Cardiac muscle cell (in vitro differentiated cells and primary cell): ENCODE data around the gene ADGRD1. TPM values are rescaled to one million over a fixed set of nuclear protein-coding genes. Genes with fewer than 3 reads are reported as not detected.

ENCODE experiments used
- DNase-seq, 2 donors: peaks; one replicate each; pipeline versions ENCODE4 v3.0.0 to v3.0.0-alpha.2; 2010 to 2017; ENCODE audit warnings: low read depth in 1 of 2, low spot score in 1 of 2
- H3K27ac ChIP-seq: fragments of 200-600 bp; sonication (generic); 2 replicates; pipeline ENCODE4 v1.5.1; 2016
- H3K27me3 ChIP-seq: fragments of 200-600 bp; sonication (generic); 2 replicates; pipeline ENCODE4 v1.6.0; 2016; ENCODE audit warnings: control low read depth
- H3K36me3 ChIP-seq: fragments of 200-600 bp; sonication (generic); 2 replicates; pipeline ENCODE4 v1.5.1; 2016; ENCODE audit warnings: control low read depth
- H3K4me1 ChIP-seq: fragments of 200-600 bp; sonication (generic); 2 replicates; pipeline ENCODE4 v1.8.1; 2017; ENCODE audit warnings: low read depth, mild to moderate bottlenecking, mixed run types
- H3K4me3 ChIP-seq: fragments of 200-600 bp; sonication (generic); 2 replicates; pipeline ENCODE4 v1.5.1; 2016; ENCODE audit warnings: mild to moderate bottlenecking
- H3K9me3 ChIP-seq: fragments of 200-600 bp; sonication (generic); 2 replicates; pipeline ENCODE4 v1.5.1; 2017; ENCODE audit warnings: low read depth, mild to moderate bottlenecking, control low read depth
- polyA plus RNA-seq: library from polyadenylated mRNA; unstranded; fragments of >200 nt; fragmentation: Nextera tagmentation; extraction: Ambion mirVana; gene quantifications from 2 replicates; pipeline ENCODE4 v1.2.1, GENCODE V29; 2016
- total RNA-seq: library from RNA; depleted of rRNA; stranded (reverse); fragments of >200 nt; gene quantifications from 2 replicates; pipeline ENCODE4 v1.2.3, GENCODE V29; 2016
- TF ChIP-seq, protein P1 (sequence below): IDR thresholded peaks from 2 replicates; pipeline ENCODE4 v1.5.1; 2012; ENCODE audit warnings: low read depth, mild to moderate bottlenecking, low read length

Gene ADGRD1
- total and polyA plus RNA-seq, 2 experiments from 2014 or later: 66.6 to 74.0 TPM

DNA sequence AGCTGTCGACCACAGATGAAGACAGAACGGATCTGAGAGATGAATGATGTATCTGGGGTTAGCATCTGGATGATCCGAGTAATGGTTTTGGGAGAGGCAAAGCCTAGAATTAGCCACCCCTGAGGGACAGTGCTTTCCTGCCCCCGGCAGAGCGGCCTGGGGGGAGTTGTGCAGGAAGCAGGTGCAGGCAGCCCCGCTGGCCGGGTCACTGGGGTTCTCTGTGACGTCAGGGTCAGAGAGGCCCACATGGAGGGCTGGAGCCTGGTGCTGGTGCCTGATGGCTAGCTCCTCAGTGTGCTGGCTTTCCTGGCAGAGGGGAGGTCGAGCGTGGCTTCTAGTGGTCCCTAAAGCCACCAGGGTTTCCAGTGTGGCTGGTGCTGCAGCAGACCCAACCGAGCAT lies 70.3 kb downstream of the ADGRD1 start:
- no peak overlapping the region for H3K27ac ChIP-seq
- no peak overlapping the region for H3K4me3 ChIP-seq
- H3K36me3 ChIP-seq: peaks cover 13% of the 10 kb centered on the region
- no peaks in the 10 kb centered on the region for H3K27me3 ChIP-seq
- TF ChIP-seq, protein P1, sequence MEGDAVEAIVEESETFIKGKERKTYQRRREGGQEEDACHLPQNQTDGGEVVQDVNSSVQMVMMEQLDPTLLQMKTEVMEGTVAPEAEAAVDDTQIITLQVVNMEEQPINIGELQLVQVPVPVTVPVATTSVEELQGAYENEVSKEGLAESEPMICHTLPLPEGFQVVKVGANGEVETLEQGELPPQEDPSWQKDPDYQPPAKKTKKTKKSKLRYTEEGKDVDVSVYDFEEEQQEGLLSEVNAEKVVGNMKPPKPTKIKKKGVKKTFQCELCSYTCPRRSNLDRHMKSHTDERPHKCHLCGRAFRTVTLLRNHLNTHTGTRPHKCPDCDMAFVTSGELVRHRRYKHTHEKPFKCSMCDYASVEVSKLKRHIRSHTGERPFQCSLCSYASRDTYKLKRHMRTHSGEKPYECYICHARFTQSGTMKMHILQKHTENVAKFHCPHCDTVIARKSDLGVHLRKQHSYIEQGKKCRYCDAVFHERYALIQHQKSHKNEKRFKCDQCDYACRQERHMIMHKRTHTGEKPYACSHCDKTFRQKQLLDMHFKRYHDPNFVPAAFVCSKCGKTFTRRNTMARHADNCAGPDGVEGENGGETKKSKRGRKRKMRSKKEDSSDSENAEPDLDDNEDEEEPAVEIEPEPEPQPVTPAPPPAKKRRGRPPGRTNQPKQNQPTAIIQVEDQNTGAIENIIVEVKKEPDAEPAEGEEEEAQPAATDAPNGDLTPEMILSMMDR: no peak
- H3K4me1 ChIP-seq: no peaks in the 10 kb centered on the region
- H3K9me3 ChIP-seq: no peaks in the 10 kb centered on the region
- DNase-seq: no peak

DNA sequence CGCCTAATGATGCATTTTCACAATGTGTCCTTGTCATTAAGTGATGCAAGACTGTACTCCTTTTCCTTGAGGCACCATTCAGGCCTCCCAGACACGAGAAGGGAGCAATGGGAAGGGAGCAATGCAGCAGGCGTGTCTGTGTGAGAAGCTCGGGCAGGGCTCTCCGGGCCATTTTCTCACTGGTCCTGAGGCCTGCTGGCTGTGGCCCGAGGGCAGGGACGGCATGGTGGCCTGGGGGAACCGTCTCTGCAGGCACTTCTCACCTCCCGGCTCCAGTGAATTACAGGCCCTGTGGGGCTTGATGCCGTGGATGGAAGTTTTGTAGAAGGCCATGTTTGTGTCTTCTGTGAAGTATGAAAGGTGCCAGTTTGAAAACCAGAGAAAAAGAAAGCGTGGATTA lies 71.0 kb downstream of the ADGRD1 start:
- H3K4me3 ChIP-seq: no peak overlapping the region
- TF ChIP-seq, protein P1: no peak
- no peak overlapping the region for H3K27ac ChIP-seq
- H3K27me3 ChIP-seq: no peaks in the 10 kb centered on the region
- no peak for DNase-seq
- H3K4me1 ChIP-seq: no peaks in the 10 kb centered on the region
- H3K36me3 ChIP-seq: peaks cover 13% of the 10 kb centered on the region
- no peaks in the 10 kb centered on the region for H3K9me3 ChIP-seq

DNA sequence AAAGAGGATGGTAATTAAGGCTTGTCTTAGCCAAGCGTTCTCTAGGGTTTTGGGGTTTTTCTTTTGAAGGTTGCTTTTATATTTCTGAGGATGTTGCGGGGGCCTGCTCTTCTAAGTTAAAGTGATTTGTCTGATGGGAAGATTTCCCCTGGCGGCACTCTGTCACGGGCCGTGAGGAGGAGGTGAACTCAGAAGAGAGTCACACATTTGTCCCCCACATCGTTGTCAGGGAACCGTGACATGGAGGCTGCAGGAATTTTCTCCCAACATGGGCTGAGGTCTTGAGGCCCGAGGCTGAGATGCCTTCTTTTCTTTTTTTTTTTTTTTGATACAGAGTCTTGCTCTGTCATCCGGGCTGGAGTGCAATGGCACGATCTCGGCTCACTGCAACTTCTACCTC lies 71.5 kb downstream of the ADGRD1 start:
- H3K4me1 ChIP-seq: no peaks in the 10 kb centered on the region
- TF ChIP-seq, protein P1: no peak
- no peak for DNase-seq
- H3K27ac ChIP-seq: no peak overlapping the region
- no peak overlapping the region for H3K4me3 ChIP-seq
- H3K9me3 ChIP-seq: no peaks in the 10 kb centered on the region
- H3K36me3 ChIP-seq: peaks cover 13% of the 10 kb centered on the region
- no peaks in the 10 kb centered on the region for H3K27me3 ChIP-seq

DNA sequence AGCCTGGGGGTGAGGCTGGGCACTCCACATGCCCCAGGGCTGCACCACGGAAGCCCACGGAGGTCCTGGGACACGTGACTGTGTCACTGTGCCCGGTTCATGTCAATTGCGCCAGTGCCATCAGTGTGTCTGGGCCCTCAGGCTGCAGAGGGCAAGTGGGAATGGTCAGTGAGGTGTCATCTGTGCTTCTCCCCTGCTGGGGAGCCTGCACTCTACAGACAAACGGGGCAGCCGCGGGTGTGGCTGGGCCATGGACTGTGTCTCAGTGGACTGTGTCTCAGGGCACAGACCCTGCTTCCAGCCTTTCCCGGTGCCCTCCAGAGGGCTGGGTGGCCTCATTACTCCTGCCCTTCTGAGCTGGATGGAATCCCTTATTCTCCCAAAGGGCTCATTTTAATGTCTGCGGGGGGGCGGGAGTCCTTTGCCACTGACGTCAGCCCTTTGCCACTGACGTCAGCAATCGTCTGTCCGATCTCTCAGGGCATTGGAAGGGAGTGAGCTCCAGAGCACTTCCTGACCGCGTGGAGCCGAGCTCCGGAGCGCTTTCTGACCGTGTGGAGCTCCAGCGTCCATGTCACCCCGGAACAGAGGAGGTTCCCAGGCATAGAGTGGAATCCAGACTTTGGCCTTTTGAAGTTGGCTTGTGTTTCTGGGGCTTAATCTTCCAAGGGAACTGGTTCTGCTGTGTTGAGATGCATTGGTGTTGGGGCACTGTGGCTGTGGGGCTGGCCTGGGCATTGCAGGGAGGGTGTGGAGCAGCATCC lies 72.4 kb downstream of the ADGRD1 start:
- Histone ChIP-seq H3K27me3 (no peaks in the 10 kb centered on the region), H3K4me3 (no peak overlapping the region), H3K36me3 (peaks cover 13% of the 10 kb centered on the region), H3K9me3 (no peaks in the 10 kb centered on the region), H3K27ac (no peak overlapping the region), H3K4me1 (no peaks in the 10 kb centered on the region)
- no peak for DNase-seq
- TF ChIP-seq, protein P1: no peak

DNA sequence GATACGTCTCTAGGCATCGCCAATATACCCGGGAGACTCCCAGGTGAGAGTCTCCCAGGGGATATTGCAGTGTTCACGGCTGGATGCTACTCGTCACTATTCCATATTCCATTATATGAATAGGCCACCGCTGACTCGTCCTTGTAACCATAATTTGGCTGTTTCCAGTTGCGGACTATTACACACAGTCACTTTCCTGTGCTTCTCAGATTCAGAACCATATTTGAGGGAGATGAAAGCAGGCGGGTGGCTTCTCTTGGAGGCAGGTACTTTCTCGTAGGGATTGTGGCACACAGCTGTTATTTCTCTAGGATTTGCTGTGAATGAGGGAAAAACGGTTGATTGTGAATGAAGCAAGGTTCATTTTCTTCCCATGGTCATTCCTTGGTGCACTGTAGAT lies 73.0 kb downstream of the ADGRD1 start:
- no peaks in the 10 kb centered on the region for H3K9me3 ChIP-seq
- no peaks in the 10 kb centered on the region for H3K4me1 ChIP-seq
- TF ChIP-seq, protein P1: no peak
- DNase-seq: no peak
- H3K27me3 ChIP-seq: no peaks in the 10 kb centered on the region
- H3K27ac ChIP-seq: no peak overlapping the region
- H3K4me3 ChIP-seq: no peak overlapping the region
- peaks cover 11% of the 10 kb centered on the region for H3K36me3 ChIP-seq
